ENCODE results near the gene GRK6.
A peak's percentile ranks its signal among the peaks of the same experiment; 100 is the strongest.
"Not testable (repeated sequence)": the region's sequence is repeated elsewhere in the genome, so short reads cannot be mapped to it uniquely, and the experiment has no call there.

Gene GRK6

DNA sequence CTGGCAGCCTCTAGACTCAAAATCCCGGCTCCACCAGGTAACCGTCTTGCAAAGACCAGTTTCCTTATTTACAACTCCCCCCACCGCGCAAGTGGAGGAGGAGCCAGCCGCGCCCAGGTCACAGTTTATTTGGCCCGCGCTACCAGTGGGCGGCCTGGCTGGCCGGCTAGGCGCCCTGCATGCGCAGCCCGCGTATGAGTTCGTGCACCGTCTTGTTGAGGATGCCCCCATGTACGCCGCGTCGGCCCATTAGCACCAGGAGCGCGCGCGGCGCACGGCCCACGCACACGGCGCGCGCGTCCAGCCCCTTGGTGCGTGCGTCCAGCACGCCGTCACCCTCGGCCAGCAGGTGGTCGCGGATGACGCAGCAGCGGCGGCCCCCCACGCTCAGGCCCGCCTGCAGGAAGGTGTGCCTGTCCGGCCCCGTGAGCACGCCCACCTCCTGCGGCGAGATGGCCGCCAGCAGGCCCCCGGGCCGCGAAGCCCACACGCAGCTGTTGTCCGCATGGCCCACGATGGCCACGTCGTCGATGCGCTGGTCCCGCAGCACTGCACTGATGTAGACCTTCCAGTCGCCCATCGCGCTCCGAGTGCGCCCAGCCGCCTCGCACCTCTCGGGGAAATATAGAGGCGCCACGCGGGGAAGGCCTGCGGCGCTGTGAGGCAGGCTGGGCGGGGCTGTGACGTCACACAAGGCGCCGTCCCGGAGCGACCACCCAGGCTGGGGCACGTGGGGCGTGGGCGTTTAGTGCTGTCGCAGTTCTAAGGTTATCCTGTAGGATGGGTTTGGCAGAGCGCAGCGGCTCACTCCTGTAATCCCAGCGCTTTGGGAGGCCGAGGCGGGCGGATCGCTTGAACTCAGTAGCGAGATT, 26.2 kb upstream of the GRK6 start, which contains the start of gene PFN3:
PFN3 (minus strand) TSS at position 665 of the 872 bp plus-strand sequence; CDS start at position 580, 85 bp downstream.
- no peak for DNase-seq

DNA sequence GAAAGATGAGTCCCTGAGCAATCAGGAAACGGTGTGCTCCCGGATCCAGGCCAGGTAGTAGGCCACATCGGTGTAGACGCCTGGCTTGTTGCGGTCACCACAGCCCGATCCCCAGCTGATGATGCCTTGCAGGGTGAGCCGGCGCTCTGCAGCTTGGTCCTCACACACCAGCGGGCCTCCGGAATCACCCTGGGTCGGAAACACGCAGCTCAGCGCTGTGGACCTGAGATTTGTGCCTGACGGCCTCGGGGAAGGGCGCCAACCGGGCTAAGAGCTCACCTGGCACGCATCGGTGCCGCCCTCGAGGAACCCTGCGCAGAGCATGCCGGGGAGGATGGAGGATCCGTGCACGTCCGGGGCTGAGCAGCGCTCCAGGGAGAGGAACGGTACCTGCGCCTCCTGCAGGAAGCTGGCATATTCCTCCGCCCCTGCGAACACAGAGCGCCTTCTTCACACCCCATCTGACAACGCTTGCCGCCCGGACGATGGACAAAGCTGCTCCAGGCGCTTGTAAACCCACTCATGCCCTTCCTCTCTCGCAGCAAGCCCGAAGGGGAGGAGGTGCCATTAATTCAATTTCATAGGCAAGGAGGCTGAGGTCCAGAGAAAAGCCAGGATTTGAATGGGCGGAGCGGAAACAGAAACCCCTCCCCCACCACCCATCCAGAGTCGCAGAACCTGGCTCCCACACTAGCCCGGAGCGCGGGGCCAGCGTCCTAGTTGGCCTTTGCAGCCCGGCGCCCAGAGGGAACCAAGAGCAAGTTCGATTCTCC, 24.0 kb upstream of the GRK6 start:
- DNase-seq = peak; percentile 75

DNA sequence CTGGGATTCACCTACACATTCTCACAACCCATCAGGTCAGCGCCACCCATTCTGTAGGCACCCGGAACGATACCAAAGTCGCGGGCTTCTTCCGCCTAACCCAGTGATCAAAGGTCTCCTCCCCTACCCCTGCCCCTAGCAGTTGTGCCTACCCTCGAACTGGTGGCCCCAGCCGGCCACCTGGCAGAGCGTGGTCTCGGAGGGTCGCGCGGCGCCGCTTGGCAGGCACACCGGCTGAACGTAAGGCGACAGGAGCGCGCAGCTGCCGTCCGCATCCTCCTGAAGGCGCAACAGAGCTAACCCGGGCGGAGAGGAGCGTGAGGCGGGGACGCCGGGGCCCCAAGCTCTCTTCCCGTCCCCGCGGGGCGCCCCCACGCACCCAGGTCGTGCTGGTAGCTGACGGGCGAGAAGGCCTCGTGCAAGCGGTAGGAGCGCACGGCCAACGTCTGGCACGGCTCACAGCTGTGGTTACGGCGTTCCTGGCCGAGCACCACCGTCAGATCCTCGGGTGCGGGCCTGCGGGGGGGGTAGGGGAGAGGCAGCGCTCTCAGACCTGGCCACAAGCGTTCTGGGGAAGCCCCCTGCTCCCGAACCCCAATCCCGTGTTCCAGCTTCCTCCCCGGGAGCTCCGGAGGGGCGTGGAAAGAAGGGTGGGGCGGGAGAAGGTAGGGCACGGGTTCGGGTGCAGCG, 23.2 kb upstream of the GRK6 start:
- DNase-seq = no peak

DNA sequence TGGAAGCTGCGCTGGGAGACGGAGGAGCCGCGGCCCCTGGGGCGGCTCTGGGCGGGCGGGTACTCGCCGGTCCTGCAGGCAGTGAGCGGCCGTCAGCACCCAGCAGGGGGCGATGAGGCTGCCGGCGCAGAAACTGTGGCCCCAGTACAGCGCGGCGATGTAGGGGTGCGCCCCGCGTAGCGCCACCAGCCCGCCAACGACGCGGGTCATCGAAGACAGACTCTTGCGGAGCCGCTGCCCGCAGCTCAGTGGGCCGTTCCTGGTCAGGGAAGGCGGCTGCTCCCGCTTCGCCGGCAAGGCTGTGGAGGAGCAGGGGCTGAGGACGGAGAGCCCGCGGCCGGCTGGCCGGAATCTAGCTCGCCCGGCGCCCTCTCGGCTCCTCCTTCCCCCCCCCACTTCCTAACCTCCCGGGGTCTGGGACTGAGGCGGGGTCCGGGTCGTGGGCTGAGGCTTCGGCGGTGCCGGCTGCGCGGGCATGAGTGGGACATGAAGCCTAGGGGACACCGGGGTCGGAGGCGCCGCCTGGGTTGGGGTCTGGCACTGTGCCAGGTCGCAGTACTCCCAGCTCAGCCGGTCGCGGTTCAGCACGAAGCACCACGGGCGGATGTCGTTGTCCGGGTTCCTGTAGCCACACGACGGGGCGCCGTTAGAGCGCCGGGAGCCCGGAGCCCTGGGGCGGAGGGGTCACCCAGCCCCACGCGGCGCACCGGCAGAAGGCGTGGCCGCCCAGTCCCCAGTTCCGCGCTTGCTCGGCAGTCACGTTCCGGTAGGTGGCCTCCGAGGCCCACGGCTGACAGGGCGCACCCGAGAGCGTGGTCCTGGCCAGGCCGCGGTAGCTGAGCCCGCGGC, 22.5 kb upstream of the GRK6 start:
- no peak for DNase-seq

GRCh38 chr5:177404641-177405179, 21.8 kb upstream of the GRK6 start:
- DNase-seq = no peak

- no peak for DNase-seq
Observed at GRCh38 chr5:177405312-177405711, 21.2 kb upstream of the GRK6 start.

- DNase-seq = no peak
Observed at GRCh38 chr5:177405805-177406204, 20.7 kb upstream of the GRK6 start.

DNA sequence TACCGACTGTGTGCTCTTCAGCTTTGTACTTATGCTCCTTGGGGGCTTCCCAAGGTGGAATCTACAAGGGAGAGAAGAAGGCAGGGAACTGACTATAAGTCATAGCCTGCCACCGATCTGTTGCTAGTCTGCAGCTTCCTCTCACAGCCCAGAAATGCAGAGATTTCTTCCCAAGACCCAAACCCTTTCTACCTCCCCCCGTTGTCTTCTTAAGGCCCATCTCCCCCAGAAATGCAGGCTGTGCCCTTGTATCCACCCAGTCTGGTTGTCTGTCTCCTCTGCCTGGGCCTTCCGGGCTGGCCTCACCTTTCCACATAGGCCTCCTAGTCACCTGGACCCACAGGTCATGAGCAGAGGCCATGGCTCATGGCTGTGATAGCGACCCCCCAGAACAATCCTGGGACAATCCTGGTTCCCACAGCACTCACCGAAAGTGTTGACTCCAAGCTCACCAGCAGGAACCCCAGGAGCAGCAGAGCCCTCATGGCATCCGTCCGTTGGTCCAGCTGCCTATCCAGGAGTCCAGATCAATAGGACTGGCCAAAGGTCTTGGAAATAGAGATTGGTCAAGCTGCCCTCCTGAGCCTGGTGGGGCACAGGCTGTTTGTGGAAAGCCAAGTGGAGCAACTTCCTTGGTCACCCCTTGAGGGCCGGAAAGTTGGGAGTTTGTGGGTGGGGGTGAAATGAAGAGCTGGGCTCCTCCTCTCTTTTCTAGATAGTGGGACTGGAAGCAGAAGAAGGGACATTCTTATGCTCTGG, 17.3 kb upstream of the GRK6 start, which contains the start of gene F12:
F12 (minus strand) TSS at position 522 of the 759 bp plus-strand sequence; CDS start at position 485, 37 bp downstream.
- DNase-seq = no peak

DNA sequence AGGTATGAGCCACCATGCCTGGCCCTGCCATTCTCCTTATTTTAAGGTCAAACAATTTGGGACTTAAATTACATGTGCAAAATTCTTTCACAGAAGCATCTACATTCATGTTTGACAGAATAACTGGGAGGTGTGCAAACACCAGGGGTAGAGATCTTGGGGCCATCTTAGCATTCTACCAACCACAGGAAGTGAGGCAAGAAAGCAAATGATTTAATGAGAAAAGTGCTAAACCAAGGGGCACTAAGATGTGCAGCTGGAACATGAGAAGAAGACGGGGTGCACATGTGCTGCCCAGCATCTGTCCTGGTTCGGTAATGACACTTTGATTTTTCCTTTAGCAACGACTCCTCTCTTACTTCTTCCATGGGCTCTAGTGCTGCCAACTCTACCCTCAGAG, 15.9 kb upstream of the GRK6 start:
- no peak for DNase-seq

GRCh38 chr5:177412603-177413233, 13.8 kb upstream of the GRK6 start:
- DNase-seq = no peak

GRCh38 chr5:177414481-177414880, 12.0 kb upstream of the GRK6 start:
- no peak for DNase-seq

DNA sequence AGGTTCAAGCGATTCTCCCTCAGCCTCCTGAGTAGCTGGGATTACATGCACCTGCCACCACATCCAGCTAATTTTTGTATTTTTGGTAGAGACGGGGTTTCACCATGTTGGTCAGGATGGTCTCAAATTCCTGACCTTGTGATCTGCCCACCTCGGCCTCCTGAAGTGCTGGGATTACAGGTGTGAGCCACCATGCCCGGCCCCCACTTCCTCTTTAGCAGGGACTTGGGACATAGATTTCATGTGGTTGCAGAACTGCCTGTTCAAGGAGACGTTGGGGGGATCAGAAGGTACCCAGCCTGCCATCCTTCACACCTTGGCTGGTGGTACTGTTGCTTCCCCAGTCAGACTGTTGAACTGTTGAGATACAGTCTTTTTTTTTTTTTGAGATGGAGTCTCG, 9.4 kb upstream of the GRK6 start:
- not testable (repeated sequence) for DNase-seq

- DNase-seq = no peak
Observed at GRCh38 chr5:177419046-177419445, 7.4 kb upstream of the GRK6 start.

GRCh38 chr5:177420472-177420871, 6.0 kb upstream of the GRK6 start:
- not testable (repeated sequence) for DNase-seq

GRCh38 chr5:177421062-177421798, 5.2 kb upstream of the GRK6 start:
- DNase-seq = no peak

DNA sequence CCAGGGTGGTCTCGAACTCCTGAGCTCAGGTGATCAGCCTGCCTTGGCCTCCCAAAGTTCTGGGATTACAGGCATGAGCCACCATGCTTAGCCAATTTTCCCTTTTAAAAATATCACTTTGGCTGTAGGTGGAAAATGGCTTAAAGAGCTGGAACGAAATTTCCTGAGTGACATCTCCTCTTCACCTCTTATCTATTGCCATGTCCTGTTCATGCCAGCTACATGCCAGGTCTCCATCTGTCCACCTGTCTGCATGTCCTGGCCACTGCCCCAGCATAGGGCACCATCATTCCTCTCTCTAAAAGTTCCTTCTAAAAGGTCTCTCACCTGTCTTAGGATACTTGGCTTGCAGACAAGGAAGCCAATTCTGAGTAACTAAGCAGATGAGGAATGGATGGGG, 2.8 kb upstream of the GRK6 start:
- no peak for DNase-seq

DNA sequence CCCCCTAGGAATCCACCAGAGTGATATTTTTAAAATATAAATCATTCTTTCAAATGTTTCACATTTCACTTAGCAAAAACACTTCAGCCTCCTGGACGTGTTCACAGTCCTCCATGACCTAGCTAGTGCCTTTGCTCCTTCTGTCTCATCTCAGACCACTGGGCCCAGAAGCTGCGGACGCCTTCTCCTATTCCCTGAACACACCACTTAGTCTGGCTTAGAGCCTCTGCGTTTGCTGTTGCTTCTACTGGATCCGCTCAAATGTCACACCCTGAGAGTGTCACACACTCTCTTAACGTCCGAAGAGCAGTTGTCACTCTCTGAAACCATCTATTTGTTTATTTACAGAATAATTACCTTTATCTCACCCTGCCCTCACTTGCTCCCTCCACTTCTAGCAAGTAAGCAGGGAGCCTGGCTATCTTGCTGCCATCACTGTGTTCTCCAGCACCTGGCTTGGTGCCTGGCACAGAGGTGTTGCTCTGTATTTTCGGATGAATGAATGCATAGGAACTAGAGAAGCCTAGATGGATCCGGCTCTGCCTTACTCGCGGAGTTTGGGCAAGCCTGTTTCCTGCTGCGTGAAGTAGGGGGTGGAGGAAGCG, 1.2 kb upstream of the GRK6 start:
- DNase-seq = no peak

DNA sequence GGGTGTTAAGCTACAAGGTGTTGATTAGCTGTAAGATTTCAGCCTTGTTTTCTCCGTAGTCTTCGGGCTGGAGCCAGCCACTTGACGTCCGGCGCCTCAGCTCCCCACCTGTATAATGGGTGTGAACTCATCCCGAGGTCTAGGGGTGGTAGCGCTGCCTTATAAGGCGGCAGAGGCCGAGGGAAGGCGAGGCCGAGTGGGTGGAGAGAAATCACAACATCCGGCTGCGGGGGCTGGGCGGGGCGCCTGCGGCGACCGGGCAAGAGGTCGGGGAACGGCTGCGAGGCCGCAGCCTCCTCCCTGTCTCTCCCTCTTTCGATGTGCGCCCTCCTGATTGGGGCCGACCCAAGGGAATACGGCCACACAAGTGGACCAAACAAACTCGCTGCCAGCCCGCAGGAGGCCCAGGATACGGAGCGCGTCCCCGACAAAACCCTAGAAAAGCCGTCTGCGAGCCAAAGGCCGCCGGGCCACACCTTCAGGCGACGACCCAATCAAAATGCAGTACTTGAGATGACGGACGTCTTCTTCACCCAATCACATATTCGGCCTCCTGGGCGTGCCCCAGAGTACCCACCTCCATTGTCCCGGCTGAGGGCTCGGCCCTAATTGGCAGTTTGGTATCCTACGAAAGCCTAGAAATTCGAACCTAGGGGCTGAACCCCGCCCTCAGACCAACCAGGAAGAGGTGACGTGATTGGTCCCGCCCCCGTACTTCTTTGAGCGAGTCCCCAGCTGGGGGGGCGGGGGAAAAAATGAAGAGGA, 493 bp upstream of the GRK6 start:
- peak; percentile 99 for DNase-seq

Data from NCI-H1048 (cell line).